Measurements from ENCODE around the gene CELF2. TPM values are rescaled to one million over a fixed set of nuclear protein-coding genes. Genes with fewer than 3 reads are reported as not detected.
"Not testable (repeated sequence)": the region's sequence is repeated elsewhere in the genome, so short reads cannot be mapped to it uniquely, and the experiment has no call there.

The CELF2 gene
- total RNA-seq, 2 experiments from 2014 or later = 197 to 205 TPM

DNA sequence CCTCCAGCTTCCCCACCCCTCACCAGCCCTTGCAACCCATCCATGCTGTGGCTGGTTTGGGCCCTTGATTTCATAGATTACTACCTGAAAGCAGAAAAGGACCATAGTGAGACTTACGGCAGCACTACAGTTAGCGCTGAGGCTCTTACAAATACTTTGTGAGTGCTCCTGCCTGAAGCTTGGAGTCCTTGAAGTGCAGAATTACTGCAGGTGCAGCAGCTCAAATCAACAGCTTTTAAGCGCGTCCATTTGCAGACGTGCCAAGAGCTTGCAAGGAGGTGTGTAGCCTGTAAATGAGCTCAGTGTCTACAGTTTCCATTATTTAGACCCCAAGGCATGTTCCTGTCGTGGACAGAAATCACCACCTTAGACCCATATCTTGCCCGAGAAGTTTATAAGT lies 103.0 kb downstream of the CELF2 start:
- Histone ChIP-seq H3K4me3 (ENCODE audit: low read length) (no peak overlapping the region), H3K27ac (ENCODE audit: low read depth in 1 of 2, low read length in 2 of 2) (no peak overlapping the region), H3K4me1 (ENCODE audit: insufficient read depth, low read length) (no peaks in the 10 kb centered on the region), H3K36me3 (ENCODE audit: insufficient read depth, low read length) (no peaks in the 10 kb centered on the region), H3K27me3 (ENCODE audit: control insufficient read depth in 1 of 2, insufficient read depth in 2 of 2, low read length in 2 of 2) (no peaks in the 10 kb centered on the region), H3K9me3 (ENCODE audit: control insufficient read depth in 1 of 2, insufficient read depth in 1 of 2, low read length in 2 of 2) (peaks cover 0 to 4% of the 10 kb centered on the region in 2 experiments)
- peaks cover 49% of the 10 kb centered on the region for H3K4me1 Mint-ChIP-seq (ENCODE audit: low read depth)
- TF ChIP-seq, protein P1, sequence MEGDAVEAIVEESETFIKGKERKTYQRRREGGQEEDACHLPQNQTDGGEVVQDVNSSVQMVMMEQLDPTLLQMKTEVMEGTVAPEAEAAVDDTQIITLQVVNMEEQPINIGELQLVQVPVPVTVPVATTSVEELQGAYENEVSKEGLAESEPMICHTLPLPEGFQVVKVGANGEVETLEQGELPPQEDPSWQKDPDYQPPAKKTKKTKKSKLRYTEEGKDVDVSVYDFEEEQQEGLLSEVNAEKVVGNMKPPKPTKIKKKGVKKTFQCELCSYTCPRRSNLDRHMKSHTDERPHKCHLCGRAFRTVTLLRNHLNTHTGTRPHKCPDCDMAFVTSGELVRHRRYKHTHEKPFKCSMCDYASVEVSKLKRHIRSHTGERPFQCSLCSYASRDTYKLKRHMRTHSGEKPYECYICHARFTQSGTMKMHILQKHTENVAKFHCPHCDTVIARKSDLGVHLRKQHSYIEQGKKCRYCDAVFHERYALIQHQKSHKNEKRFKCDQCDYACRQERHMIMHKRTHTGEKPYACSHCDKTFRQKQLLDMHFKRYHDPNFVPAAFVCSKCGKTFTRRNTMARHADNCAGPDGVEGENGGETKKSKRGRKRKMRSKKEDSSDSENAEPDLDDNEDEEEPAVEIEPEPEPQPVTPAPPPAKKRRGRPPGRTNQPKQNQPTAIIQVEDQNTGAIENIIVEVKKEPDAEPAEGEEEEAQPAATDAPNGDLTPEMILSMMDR (IDR thresholded peaks at IDR 0.05) = no peak
- H3K9me3 Mint-ChIP-seq = peaks cover 2% of the 10 kb centered on the region
- CTCF ChIA-PET = interaction anchor here (0.9 to 1.3 kb wide), 3 partner anchors 16 to 150 kb away, joined by 3 to 4 read pairs (median 4); no protein-coding TSS in a partner anchor
- peak in 1 of 14 experiments; percentile 16 for DNase-seq
- H3K4me3 Mint-ChIP-seq = no peak overlapping the region
- intact Hi-C loops (cut with DNase I, micrococcal nuclease) = no loop called here
- POLR2A ChIA-PET = interaction anchor here (0.9 to 3.1 kb wide), 6 partner anchors 19 to 49 kb away, joined by 4 to 27 read pairs (median 9); no protein-coding TSS in a partner anchor
- H3K27me3 Mint-ChIP-seq = no peaks in the 10 kb centered on the region
- no peaks in the 10 kb centered on the region for H3K36me3 Mint-ChIP-seq (ENCODE audit: low read depth)
- H3K27ac Mint-ChIP-seq = peak overlapping the region; percentile 78
- ATAC-seq (ENCODE audit: poor library complexity) = peak; percentile 48

DNA sequence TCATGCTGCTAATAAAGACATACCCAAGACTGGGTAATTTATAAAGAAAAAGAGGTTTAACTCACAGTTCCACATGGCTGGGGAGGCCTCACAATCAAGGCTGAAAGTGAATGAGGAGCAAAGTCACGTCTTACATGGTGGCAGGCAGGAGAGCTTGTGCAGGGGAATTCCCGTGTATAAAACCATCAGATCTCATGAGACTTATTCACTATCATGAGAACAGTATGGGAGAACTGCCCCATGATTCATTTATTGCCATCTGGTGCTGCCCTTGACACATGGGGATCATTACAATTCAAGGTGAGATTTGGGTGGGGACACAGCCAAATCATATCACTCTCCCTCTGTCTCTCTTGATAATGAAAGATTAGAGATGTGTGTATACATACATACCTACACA lies 106.2 kb downstream of the CELF2 start:
- intact Hi-C loops (cut with DNase I, micrococcal nuclease); H3K27me3 ChIP-seq (ENCODE audit: control insufficient read depth in 1 of 2, insufficient read depth in 2 of 2, low read length in 2 of 2); H3K4me3 ChIP-seq (ENCODE audit: low read length); H3K27me3 Mint-ChIP-seq; H3K9me3 ChIP-seq (ENCODE audit: control insufficient read depth in 1 of 2, insufficient read depth in 1 of 2, low read length in 2 of 2); H3K4me3 Mint-ChIP-seq; H3K36me3 Mint-ChIP-seq (ENCODE audit: low read depth); H3K27ac Mint-ChIP-seq; H3K36me3 ChIP-seq (ENCODE audit: insufficient read depth, low read length); H3K4me1 ChIP-seq (ENCODE audit: insufficient read depth, low read length); H3K27ac ChIP-seq (ENCODE audit: low read depth in 1 of 2, low read length in 2 of 2); ATAC-seq (ENCODE audit: poor library complexity); H3K9me3 Mint-ChIP-seq: not testable (repeated sequence)
- H3K4me1 Mint-ChIP-seq (ENCODE audit: low read depth) = peaks cover 39% of the 10 kb centered on the region
- DNase-seq = peak in 1 of 14 experiments; percentile 21
- ChIA-PET CTCF (interaction anchor here (1.1 kb wide), 1 partner anchor 35 kb away, joined by 3 read pairs; no protein-coding TSS in a partner anchor), POLR2A (interaction anchor here (1.2 to 1.9 kb wide), 3 partner anchors 22 to 40 kb away, joined by 3 to 9 read pairs (median 3); no protein-coding TSS in a partner anchor)

DNA sequence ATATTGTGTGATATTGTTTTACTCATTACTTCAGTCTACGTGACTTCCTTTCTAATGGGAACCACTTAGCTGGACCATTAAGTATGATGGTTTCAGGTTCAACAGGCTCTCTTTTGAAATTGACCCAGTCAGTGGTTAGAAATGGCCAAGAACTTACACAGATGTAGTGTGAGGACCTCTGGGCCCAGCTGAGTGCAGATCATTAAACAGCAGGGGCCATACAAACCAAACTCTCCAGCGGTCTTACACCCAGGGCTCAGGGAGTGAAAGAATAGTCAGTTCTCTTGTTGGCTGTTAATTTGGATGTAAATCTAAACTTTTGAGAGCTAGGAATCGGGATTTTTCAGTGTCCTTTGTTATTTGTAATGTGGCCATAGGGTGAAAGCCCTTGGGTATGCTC lies 107.3 kb downstream of the CELF2 start:
- ChIA-PET CTCF (interaction anchor here (1.1 kb wide), 1 partner anchor 34 kb away, joined by 3 read pairs; no protein-coding TSS in a partner anchor), POLR2A (interaction anchor here (1.2 to 1.5 kb wide), 2 partner anchors 20 to 39 kb away, joined by 3 read pairs; no protein-coding TSS in a partner anchor)
- Mint-ChIP-seq H3K36me3 (ENCODE audit: low read depth) (no peaks in the 10 kb centered on the region), H3K27me3 (no peaks in the 10 kb centered on the region), H3K4me3 (no peak overlapping the region), H3K9me3 (peaks cover 4% of the 10 kb centered on the region), H3K27ac (no peak overlapping the region), H3K4me1 (ENCODE audit: low read depth) (peaks cover 42% of the 10 kb centered on the region)
- DNase-seq = no peak
- TF ChIP-seq, protein P1 (IDR thresholded peaks at IDR 0.05) = no peak
- intact Hi-C loops (cut with DNase I, micrococcal nuclease) = no loop called here
- ATAC-seq (ENCODE audit: poor library complexity) = no peak
- H3K9me3 ChIP-seq (ENCODE audit: control insufficient read depth in 1 of 2, insufficient read depth in 1 of 2, low read length in 2 of 2) = peaks cover 0 to 4% of the 10 kb centered on the region in 2 experiments
- H3K27ac ChIP-seq (ENCODE audit: low read depth in 1 of 2, low read length in 2 of 2) = no peak overlapping the region
- no peaks in the 10 kb centered on the region for H3K36me3 ChIP-seq (ENCODE audit: insufficient read depth, low read length)
- no peaks in the 10 kb centered on the region for H3K27me3 ChIP-seq (ENCODE audit: control insufficient read depth in 1 of 2, insufficient read depth in 2 of 2, low read length in 2 of 2)
- no peaks in the 10 kb centered on the region for H3K4me1 ChIP-seq (ENCODE audit: insufficient read depth, low read length)
- no peak overlapping the region for H3K4me3 ChIP-seq (ENCODE audit: low read length)

DNA sequence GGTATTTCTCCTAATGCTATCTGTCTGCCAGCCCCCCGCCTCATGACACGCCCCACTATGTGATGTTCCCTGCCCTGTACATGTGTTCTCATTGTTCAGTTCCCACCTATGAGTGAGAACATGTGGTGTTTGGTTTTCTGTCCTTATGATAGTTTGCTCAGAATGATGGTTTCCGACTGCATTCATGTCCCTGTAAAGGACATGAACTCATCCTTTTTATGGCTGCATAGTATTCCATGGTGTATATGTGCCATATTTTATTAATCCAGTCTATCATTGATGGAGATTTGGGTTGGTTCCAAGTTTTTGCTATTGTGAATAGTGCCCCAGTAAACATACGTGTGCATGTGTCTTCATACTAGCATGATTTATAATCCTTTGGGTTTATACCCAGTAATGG lies 109.3 kb downstream of the CELF2 start:
- H3K36me3 Mint-ChIP-seq (ENCODE audit: low read depth); H3K27ac Mint-ChIP-seq; H3K4me3 ChIP-seq (ENCODE audit: low read length); DNase-seq; H3K9me3 Mint-ChIP-seq; H3K9me3 ChIP-seq (ENCODE audit: control insufficient read depth in 1 of 2, insufficient read depth in 1 of 2, low read length in 2 of 2); ATAC-seq (ENCODE audit: poor library complexity); H3K27me3 Mint-ChIP-seq; H3K36me3 ChIP-seq (ENCODE audit: insufficient read depth, low read length); H3K4me1 ChIP-seq (ENCODE audit: insufficient read depth, low read length); intact Hi-C loops (cut with DNase I, micrococcal nuclease); CTCF ChIA-PET; H3K27ac ChIP-seq (ENCODE audit: low read depth in 1 of 2, low read length in 2 of 2); POLR2A ChIA-PET; H3K27me3 ChIP-seq (ENCODE audit: control insufficient read depth in 1 of 2, insufficient read depth in 2 of 2, low read length in 2 of 2); H3K4me3 Mint-ChIP-seq: not testable (repeated sequence)
- peaks cover 42% of the 10 kb centered on the region for H3K4me1 Mint-ChIP-seq (ENCODE audit: low read depth)
